GM04504 (cell line): ENCODE data around the gene PCDHGA11.
"Not testable (repeated sequence)": the region's sequence is repeated elsewhere in the genome, so short reads cannot be mapped to it uniquely, and the experiment has no call there.

ENCODE experiments used
- DNase-seq: peaks from one replicate; pipeline ENCODE4 v3.0.0-alpha.2; 2012; ENCODE audit warnings: low read depth

PCDHGA11 gene

GRCh38 chr5:141420855-141421488 lies at the start of gene PCDHGA11:
TSS of gene PCDHGA11 (plus strand) at chr5:141421051. CDS start at chr5:141421228, 177 bp downstream.
- no peak for DNase-seq

GRCh38 chr5:141371572-141372475 lies 49.0 kb upstream of the PCDHGA11 start:
- no peak for DNase-seq

- no peak for DNase-seq
Measured at GRCh38 chr5:141373673-141374317, 47.1 kb upstream of the PCDHGA11 start, which contains the start of gene PCDHGA6. TSS of gene PCDHGA6 (plus strand) at chr5:141373891. CDS start at chr5:141374084, 193 bp downstream.

GRCh38 chr5:141374627-141375026 lies 46.2 kb upstream of the PCDHGA11 start:
- no peak for DNase-seq

- DNase-seq = not testable (repeated sequence)
Measured at GRCh38 chr5:141375444-141376155, 45.3 kb upstream of the PCDHGA11 start.

GRCh38 chr5:141382469-141383294 lies 38.2 kb upstream of the PCDHGA11 start, which contains the start of gene PCDHGA7:
TSS of gene PCDHGA7 (plus strand) at chr5:141382742. CDS start at chr5:141382900, 158 bp downstream.
- no peak for DNase-seq

GRCh38 chr5:141383345-141383744 lies 37.5 kb upstream of the PCDHGA11 start:
- no peak for DNase-seq

GRCh38 chr5:141384471-141385267 lies 36.2 kb upstream of the PCDHGA11 start:
- no peak for DNase-seq

GRCh38 chr5:141387557-141388311 lies 33.1 kb upstream of the PCDHGA11 start, which contains the start of gene PCDHGB4:
TSS of gene PCDHGB4 (plus strand) at chr5:141387698. CDS start at chr5:141387885, 187 bp downstream.
- not testable (repeated sequence) for DNase-seq

GRCh38 chr5:141388661-141389060 lies 32.2 kb upstream of the PCDHGA11 start:
- no peak for DNase-seq

- DNase-seq = no peak
Measured at GRCh38 chr5:141389153-141390042, 31.5 kb upstream of the PCDHGA11 start.

- no peak for DNase-seq
Measured at GRCh38 chr5:141392429-141393198, 28.2 kb upstream of the PCDHGA11 start, which contains the start of gene PCDHGA8. TSS of gene PCDHGA8 (plus strand) at chr5:141392633. CDS start at chr5:141392814, 181 bp downstream.

GRCh38 chr5:141393267-141393666 lies 27.6 kb upstream of the PCDHGA11 start:
- no peak for DNase-seq

- not testable (repeated sequence) for DNase-seq
Measured at GRCh38 chr5:141394401-141395187, 26.3 kb upstream of the PCDHGA11 start.

- DNase-seq = not testable (repeated sequence)
Measured at GRCh38 chr5:141397756-141398551, 22.9 kb upstream of the PCDHGA11 start, which contains the start of gene PCDHGB5. TSS of gene PCDHGB5 (plus strand) at chr5:141397947. CDS start at chr5:141398128, 181 bp downstream.
